ENCODE data around the gene RBMY1E.
"Not testable (repeated sequence)": the region's sequence is repeated elsewhere in the genome, so short reads cannot be mapped to it uniquely, and the experiment has no call there.

Gene RBMY1E

GRCh38 chrY:21917932-21918331 lies at the start of gene RBMY1E:
RBMY1E (minus strand) TSS chrY:21918032; CDS start chrY:21916054, 1,978 bp downstream.
- not testable (repeated sequence) for DNase-seq (ENCODE audit: low spot score)

GRCh38 chrY:21894426-21894825 lies 23.4 kb downstream of the RBMY1E start, which contains the start of gene RBMY1D:
RBMY1D (minus strand) TSS chrY:21894526; CDS start chrY:21892513, 2,013 bp downstream.
- DNase-seq (ENCODE audit: low spot score) = not testable (repeated sequence)

- not testable (repeated sequence) for DNase-seq (ENCODE audit: low spot score)
Observed at GRCh38 chrY:21869407-21870076, 48.3 kb downstream of the RBMY1E start.

All from pons (tissue), 1 donor.